K562 (cell line): Measurements from ENCODE around the gene PPCDC. TPM values are rescaled to one million over a fixed set of nuclear protein-coding genes. Genes with fewer than 3 reads are reported as not detected.

ENCODE experiments used
- BRD9 ChIP-seq: fragments of 450-650 bp; IDR thresholded peaks from 2 replicates; pipeline ENCODE4 v1.6.1; 2018; ENCODE audit warnings: low read depth; ENCODE audit not compliant: partially characterized antibody
- CREB3 ChIP-seq: fragments of 450-650 bp; conservative IDR thresholded peaks from 2 replicates; pipeline ENCODE4 v1.6.1; 2016; ENCODE audit warnings: missing genetic modification characterization, low read depth, mild to moderate bottlenecking, missing compliant biosample characterization, moderate library complexity
- ETS2 ChIP-seq: IDR thresholded peaks from 2 replicates; pipeline ENCODE4 v1.6.1; 2016; ENCODE audit warnings: borderline replicate concordance, missing genetic modification characterization, mild to moderate bottlenecking, moderate library complexity, missing compliant biosample characterization; ENCODE audit not compliant: poor library complexity, severe bottlenecking
- IRF9 ChIP-seq: fragments of 450-650 bp; IDR thresholded peaks from 2 replicates; pipeline ENCODE4 v1.6.1; 2016; ENCODE audit warnings: missing biosample characterization, missing genetic modification characterization
- JUN ChIP-seq, 2 experiments: sonication (generic) in 1 of 2; formaldehyde crosslinking in 1 of 2; IDR thresholded peaks; 2 replicates each; pipeline versions ENCODE4 v1.6.1 to v1.8.0; 2012 to 2022; ENCODE audit warnings: borderline replicate concordance in 2 of 2, mild to moderate bottlenecking in 2 of 2, improper control_type of control experiment in 1 of 2, low read depth in 1 of 2, low read length in 1 of 2, missing genetic modification reagents in 1 of 2
- KLF1 ChIP-seq: fragments of 450-650 bp; IDR thresholded peaks from 2 replicates; pipeline ENCODE4 v1.6.1; 2016; ENCODE audit warnings: missing genetic modification characterization, missing compliant biosample characterization
- KLF13 ChIP-seq: fragments of 450-650 bp; IDR thresholded peaks from 2 replicates; pipeline ENCODE4 v1.6.1; 2016; ENCODE audit warnings: missing genetic modification characterization, low read depth, mild to moderate bottlenecking, missing compliant biosample characterization, moderate library complexity, borderline replicate concordance
- MAFF ChIP-seq: IDR thresholded peaks from 2 replicates; pipeline ENCODE4 v1.6.1; 2012; ENCODE audit warnings: low read length, improper control_type of control experiment
- NR2C1 ChIP-seq, 2 experiments: fragments of 450-650 bp; IDR thresholded peaks; 2 replicates each; pipeline ENCODE4 v1.6.1; 2017; ENCODE audit warnings: mild to moderate bottlenecking in 2 of 2, antibody characterized with exemption in 1 of 2, inconsistent platforms in 1 of 2, missing compliant biosample characterization in 1 of 2, missing genetic modification characterization in 1 of 2
- PHB2 ChIP-seq: fragments of 450-650 bp; IDR thresholded peaks from 2 replicates; pipeline ENCODE4 v1.6.1; 2017; ENCODE audit warnings: low read depth
- TARDBP ChIP-seq: fragments of 450-650 bp; IDR thresholded peaks from 2 replicates; pipeline ENCODE4 v1.6.1; 2016
- ZNF583 ChIP-seq: fragments of 250-450 bp; sonication (Bioruptor Pico); IDR thresholded peaks from 2 replicates; pipeline ENCODE4 v1.4.0; 2020
- polyA plus RNA-seq, 8 experiments: library from polyadenylated mRNA; depleted of rRNA in 4 of 8; stranded (reverse) in 5 of 8; unstranded in 3 of 8; fragments of >200 nt; fragmentation: Nextera tagmentation in 2 of 8; fragmentation: Illumina TruSeq in 1 of 8; extraction: Ambion mirVana in 2 of 8; extraction: Trizol in 1 of 8; gene quantifications; 2 replicates each; pipeline versions ENCODE4 v1.2.1 to v1.2.3, GENCODE V29; 2011 to 2014; ENCODE audit warnings: inconsistent platforms in 1 of 8, missing spikeins in 1 of 8
- total RNA-seq, 7 experiments: library from RNA; depleted of rRNA in 6 of 7; stranded (reverse); fragments of >200 nt in 6 of 7; fragmentation: Illumina TruSeq in 2 of 7; extraction: Trizol in 2 of 7; gene quantifications; 2 replicates each; pipeline versions ENCODE4 v1.2.1 to v1.2.3, GENCODE V29; 2011 to 2021; ENCODE audit warnings: low replicate concordance in 1 of 7
- TF ChIP-seq, protein P1 (sequence below): fragments of 450-650 bp; IDR thresholded peaks from 2 replicates; pipeline ENCODE4 v1.6.1; 2016; ENCODE audit warnings: mild to moderate bottlenecking, moderate library complexity

PPCDC gene
- total and polyA plus RNA-seq, 9 of the 15 experiments (the other 6 are each of a cell fraction or from before 2014, with no cell fraction given) = 10.9 to 53.6 (median 16.7) TPM

- TF ChIP-seq KLF13 (tag) (peak; percentile 73; the same call in 1 of the 2 replicates), ETS2 (no peak), TARDBP (peak; percentile 99), PHB2 (peak; percentile 100), IRF9 (peak; percentile 91), BRD9 (peak; percentile 22), JUN (IDR thresholded peaks at IDR 0.05; ENCODE audit: borderline replicate concordance, low read depth, low read length) (peak; percentile 67; the same call in 1 of the 2 replicates), JUN (CRISPR knock-in tag; IDR thresholded peaks at IDR 0.05; ENCODE audit: borderline replicate concordance) (peak; percentile 68; the same call in 1 of the 2 replicates), NR2C1 (IDR thresholded peaks at IDR 0.05) (peak; percentile 37; the same call in 1 of the 2 replicates), NR2C1 (tag; IDR thresholded peaks at IDR 0.05) (peak; percentile 87), ZNF583 (peak; percentile 94), KLF1 (tag) (0 out of 2 replicates have a peak, but pooled peaks have one; percentile 48), CREB3 (tag) (peak; percentile 88), MAFF (peak; percentile 55; the same call in 1 of the 2 replicates)
- TF ChIP-seq, protein P1, sequence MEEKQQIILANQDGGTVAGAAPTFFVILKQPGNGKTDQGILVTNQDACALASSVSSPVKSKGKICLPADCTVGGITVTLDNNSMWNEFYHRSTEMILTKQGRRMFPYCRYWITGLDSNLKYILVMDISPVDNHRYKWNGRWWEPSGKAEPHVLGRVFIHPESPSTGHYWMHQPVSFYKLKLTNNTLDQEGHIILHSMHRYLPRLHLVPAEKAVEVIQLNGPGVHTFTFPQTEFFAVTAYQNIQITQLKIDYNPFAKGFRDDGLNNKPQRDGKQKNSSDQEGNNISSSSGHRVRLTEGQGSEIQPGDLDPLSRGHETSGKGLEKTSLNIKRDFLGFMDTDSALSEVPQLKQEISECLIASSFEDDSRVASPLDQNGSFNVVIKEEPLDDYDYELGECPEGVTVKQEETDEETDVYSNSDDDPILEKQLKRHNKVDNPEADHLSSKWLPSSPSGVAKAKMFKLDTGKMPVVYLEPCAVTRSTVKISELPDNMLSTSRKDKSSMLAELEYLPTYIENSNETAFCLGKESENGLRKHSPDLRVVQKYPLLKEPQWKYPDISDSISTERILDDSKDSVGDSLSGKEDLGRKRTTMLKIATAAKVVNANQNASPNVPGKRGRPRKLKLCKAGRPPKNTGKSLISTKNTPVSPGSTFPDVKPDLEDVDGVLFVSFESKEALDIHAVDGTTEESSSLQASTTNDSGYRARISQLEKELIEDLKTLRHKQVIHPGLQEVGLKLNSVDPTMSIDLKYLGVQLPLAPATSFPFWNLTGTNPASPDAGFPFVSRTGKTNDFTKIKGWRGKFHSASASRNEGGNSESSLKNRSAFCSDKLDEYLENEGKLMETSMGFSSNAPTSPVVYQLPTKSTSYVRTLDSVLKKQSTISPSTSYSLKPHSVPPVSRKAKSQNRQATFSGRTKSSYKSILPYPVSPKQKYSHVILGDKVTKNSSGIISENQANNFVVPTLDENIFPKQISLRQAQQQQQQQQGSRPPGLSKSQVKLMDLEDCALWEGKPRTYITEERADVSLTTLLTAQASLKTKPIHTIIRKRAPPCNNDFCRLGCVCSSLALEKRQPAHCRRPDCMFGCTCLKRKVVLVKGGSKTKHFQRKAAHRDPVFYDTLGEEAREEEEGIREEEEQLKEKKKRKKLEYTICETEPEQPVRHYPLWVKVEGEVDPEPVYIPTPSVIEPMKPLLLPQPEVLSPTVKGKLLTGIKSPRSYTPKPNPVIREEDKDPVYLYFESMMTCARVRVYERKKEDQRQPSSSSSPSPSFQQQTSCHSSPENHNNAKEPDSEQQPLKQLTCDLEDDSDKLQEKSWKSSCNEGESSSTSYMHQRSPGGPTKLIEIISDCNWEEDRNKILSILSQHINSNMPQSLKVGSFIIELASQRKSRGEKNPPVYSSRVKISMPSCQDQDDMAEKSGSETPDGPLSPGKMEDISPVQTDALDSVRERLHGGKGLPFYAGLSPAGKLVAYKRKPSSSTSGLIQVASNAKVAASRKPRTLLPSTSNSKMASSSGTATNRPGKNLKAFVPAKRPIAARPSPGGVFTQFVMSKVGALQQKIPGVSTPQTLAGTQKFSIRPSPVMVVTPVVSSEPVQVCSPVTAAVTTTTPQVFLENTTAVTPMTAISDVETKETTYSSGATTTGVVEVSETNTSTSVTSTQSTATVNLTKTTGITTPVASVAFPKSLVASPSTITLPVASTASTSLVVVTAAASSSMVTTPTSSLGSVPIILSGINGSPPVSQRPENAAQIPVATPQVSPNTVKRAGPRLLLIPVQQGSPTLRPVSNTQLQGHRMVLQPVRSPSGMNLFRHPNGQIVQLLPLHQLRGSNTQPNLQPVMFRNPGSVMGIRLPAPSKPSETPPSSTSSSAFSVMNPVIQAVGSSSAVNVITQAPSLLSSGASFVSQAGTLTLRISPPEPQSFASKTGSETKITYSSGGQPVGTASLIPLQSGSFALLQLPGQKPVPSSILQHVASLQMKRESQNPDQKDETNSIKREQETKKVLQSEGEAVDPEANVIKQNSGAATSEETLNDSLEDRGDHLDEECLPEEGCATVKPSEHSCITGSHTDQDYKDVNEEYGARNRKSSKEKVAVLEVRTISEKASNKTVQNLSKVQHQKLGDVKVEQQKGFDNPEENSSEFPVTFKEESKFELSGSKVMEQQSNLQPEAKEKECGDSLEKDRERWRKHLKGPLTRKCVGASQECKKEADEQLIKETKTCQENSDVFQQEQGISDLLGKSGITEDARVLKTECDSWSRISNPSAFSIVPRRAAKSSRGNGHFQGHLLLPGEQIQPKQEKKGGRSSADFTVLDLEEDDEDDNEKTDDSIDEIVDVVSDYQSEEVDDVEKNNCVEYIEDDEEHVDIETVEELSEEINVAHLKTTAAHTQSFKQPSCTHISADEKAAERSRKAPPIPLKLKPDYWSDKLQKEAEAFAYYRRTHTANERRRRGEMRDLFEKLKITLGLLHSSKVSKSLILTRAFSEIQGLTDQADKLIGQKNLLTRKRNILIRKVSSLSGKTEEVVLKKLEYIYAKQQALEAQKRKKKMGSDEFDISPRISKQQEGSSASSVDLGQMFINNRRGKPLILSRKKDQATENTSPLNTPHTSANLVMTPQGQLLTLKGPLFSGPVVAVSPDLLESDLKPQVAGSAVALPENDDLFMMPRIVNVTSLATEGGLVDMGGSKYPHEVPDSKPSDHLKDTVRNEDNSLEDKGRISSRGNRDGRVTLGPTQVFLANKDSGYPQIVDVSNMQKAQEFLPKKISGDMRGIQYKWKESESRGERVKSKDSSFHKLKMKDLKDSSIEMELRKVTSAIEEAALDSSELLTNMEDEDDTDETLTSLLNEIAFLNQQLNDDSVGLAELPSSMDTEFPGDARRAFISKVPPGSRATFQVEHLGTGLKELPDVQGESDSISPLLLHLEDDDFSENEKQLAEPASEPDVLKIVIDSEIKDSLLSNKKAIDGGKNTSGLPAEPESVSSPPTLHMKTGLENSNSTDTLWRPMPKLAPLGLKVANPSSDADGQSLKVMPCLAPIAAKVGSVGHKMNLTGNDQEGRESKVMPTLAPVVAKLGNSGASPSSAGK = no peak
Observed at GRCh38 chr15:75065851-75066509, 42.6 kb downstream of the PPCDC start (continued).
